Liver (tissue), 3 donors: Measurements from ENCODE around the gene HBE1.

ENCODE experiments used
- EGR1 ChIP-seq, 2 donors: IDR thresholded peaks; 2 replicates each; pipeline ENCODE4 v1.6.1; 2016 to 2018; ENCODE audit warnings: antibody characterized with exemption in 2 of 2, low read depth in 2 of 2
- JUND ChIP-seq, 2 donors: IDR thresholded peaks; 2 replicates each; pipeline ENCODE4 v1.6.1; 2016; ENCODE audit warnings: antibody characterized with exemption in 2 of 2
- MAX ChIP-seq: IDR thresholded peaks from 2 replicates; pipeline ENCODE4 v1.6.1; 2016; ENCODE audit warnings: antibody characterized with exemption
- NR2F2 ChIP-seq: IDR thresholded peaks from 2 replicates; pipeline ENCODE4 v1.6.1; 2016; ENCODE audit warnings: antibody characterized with exemption
- RAD21 ChIP-seq, 2 donors: IDR thresholded peaks; 2 replicates each; pipeline ENCODE4 v1.6.1; 2016; ENCODE audit warnings: antibody characterized with exemption in 2 of 2, mild to moderate bottlenecking in 2 of 2
- REST ChIP-seq: IDR thresholded peaks from 2 replicates; pipeline ENCODE4 v1.6.1; 2016; ENCODE audit warnings: antibody characterized with exemption, mild to moderate bottlenecking
- RXRA ChIP-seq, 2 donors: IDR thresholded peaks; 2 replicates each; pipeline ENCODE4 v1.6.1; 2017 to 2018; ENCODE audit warnings: antibody characterized with exemption in 2 of 2, mild to moderate bottlenecking in 1 of 2
- SP1 ChIP-seq: IDR thresholded peaks from 2 replicates; pipeline ENCODE4 v1.6.1; 2018; ENCODE audit warnings: antibody characterized with exemption, mild to moderate bottlenecking
- TAF1 ChIP-seq: conservative IDR thresholded peaks from 2 replicates; pipeline ENCODE4 v1.6.1; 2016; ENCODE audit warnings: antibody characterized with exemption, mild to moderate bottlenecking
- YY1 ChIP-seq: IDR thresholded peaks from 2 replicates; pipeline ENCODE4 v1.6.1; 2016; ENCODE audit warnings: antibody characterized with exemption, mild to moderate bottlenecking
- TF ChIP-seq, protein P1 (sequence below): fragments of 150-350 bp; IDR thresholded peaks from 2 replicates; pipeline ENCODE4 v1.5.1; 2017; ENCODE audit warnings: improper control_type of control experiment, low read depth, low read length; ENCODE audit not compliant: missing input control
- TF ChIP-seq, protein P2 (sequence below): IDR thresholded peaks from 2 replicates; pipeline ENCODE4 v1.6.1; 2016; ENCODE audit warnings: antibody characterized with exemption
- TF ChIP-seq, protein P3 (sequence below): IDR thresholded peaks from 2 replicates; pipeline ENCODE4 v1.6.1; 2016; ENCODE audit warnings: antibody characterized with exemption
- donor health status: healthy.
- donor health status: healthy.

DNA sequence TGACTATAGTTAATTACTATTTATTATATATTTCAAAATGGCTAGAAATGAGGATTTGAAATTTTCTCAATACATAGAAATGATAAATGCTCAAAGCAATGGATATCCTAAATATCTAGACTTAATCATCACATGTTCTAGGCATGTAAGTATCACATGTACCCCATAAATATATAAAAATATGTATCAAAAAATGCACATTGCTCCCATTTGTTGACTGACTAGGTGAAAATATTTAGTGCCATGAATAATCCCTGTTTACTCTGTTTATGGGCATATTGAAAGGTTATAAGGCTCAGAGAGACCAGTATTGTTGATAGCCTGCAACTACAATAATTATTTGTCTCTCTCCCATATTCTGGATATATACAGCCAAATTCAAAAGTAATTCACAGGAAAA, 3.1 kb downstream of the HBE1 start:
- TF ChIP-seq, protein P1, sequence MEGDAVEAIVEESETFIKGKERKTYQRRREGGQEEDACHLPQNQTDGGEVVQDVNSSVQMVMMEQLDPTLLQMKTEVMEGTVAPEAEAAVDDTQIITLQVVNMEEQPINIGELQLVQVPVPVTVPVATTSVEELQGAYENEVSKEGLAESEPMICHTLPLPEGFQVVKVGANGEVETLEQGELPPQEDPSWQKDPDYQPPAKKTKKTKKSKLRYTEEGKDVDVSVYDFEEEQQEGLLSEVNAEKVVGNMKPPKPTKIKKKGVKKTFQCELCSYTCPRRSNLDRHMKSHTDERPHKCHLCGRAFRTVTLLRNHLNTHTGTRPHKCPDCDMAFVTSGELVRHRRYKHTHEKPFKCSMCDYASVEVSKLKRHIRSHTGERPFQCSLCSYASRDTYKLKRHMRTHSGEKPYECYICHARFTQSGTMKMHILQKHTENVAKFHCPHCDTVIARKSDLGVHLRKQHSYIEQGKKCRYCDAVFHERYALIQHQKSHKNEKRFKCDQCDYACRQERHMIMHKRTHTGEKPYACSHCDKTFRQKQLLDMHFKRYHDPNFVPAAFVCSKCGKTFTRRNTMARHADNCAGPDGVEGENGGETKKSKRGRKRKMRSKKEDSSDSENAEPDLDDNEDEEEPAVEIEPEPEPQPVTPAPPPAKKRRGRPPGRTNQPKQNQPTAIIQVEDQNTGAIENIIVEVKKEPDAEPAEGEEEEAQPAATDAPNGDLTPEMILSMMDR: no peak
- TF ChIP-seq, protein P2, sequence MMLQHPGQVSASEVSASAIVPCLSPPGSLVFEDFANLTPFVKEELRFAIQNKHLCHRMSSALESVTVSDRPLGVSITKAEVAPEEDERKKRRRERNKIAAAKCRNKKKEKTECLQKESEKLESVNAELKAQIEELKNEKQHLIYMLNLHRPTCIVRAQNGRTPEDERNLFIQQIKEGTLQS: no peak
- no peak for TF ChIP-seq JUND (IDR thresholded peaks at IDR 0.05)
- no peak for TF ChIP-seq REST
- no peak for TF ChIP-seq MAX
- no peak for TF ChIP-seq RAD21 (IDR thresholded peaks at IDR 0.05)
- TF ChIP-seq EGR1 (IDR thresholded peaks at IDR 0.05; ENCODE audit: low read depth in 2 of 2): no peak
- no peak for TF ChIP-seq YY1
- TF ChIP-seq RXRA (IDR thresholded peaks at IDR 0.05): no peak
- TF ChIP-seq NR2F2: no peak
- TF ChIP-seq SP1: no peak
- TF ChIP-seq, protein P3, sequence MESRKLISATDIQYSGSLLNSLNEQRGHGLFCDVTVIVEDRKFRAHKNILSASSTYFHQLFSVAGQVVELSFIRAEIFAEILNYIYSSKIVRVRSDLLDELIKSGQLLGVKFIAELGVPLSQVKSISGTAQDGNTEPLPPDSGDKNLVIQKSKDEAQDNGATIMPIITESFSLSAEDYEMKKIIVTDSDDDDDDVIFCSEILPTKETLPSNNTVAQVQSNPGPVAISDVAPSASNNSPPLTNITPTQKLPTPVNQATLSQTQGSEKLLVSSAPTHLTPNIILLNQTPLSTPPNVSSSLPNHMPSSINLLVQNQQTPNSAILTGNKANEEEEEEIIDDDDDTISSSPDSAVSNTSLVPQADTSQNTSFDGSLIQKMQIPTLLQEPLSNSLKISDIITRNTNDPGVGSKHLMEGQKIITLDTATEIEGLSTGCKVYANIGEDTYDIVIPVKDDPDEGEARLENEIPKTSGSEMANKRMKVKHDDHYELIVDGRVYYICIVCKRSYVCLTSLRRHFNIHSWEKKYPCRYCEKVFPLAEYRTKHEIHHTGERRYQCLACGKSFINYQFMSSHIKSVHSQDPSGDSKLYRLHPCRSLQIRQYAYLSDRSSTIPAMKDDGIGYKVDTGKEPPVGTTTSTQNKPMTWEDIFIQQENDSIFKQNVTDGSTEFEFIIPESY: no peak
- TF ChIP-seq TAF1: no peak
